HG02642 (cell line): ENCODE data around the gene NANOGP8.
"Not testable (repeated sequence)": the region's sequence is repeated elsewhere in the genome, so short reads cannot be mapped to it uniquely, and the experiment has no call there.

Experiments
- ATAC-seq: cut with Tn5 transposase; IDR thresholded peaks from one replicate; pipeline ENCODE4 v1.9.1; 2021; ENCODE audit warnings: mild to moderate bottlenecking; ENCODE audit not compliant: unreplicated experiment, poor library complexity

NANOGP8 gene, protein sequence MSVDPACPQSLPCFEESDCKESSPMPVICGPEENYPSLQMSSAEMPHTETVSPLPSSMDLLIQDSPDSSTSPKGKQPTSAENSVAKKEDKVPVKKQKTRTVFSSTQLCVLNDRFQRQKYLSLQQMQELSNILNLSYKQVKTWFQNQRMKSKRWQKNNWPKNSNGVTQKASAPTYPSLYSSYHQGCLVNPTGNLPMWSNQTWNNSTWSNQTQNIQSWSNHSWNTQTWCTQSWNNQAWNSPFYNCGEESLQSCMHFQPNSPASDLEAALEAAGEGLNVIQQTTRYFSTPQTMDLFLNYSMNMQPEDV

DNA sequence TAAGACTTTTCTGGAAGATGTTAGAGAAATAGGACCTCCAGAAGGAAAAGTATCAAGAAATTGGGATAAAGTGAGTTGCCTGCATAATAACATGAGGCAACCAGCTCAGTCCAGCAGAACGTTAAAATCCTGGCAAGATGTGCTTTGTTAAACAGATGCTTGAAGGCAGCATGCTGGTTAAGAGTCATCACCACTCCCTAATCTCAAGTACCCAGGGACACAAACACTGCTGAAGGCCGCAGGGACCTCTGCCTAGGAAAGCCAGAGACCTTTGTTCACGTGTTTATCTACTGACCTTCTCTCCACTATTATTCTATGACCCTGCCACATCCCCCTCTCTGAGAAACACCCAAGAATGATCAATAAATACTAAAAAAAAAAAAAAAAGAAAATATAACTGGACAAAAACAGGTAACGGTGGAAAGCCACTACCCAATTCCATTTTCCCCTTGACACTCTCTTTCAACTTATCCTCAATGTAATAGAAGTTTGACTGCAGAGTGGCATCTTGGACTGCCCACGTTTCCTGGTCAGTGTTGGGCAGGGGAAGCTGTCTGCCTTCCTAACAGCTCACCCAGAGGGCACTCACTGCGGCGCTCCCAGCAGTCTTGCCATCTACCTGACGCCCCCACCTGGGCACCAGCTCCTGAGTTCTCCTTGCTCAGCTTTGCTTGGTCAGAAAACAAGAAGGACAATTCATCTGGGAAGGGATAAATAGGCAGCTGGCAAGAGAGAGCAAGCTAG, at the start of gene NANOGP8:
Gene NANOGP8, minus strand, starts transcription at position 120 of the 744 bp plus-strand sequence. CDS start 185 bp downstream, outside the sequence.
- not testable (repeated sequence) for ATAC-seq

DNA sequence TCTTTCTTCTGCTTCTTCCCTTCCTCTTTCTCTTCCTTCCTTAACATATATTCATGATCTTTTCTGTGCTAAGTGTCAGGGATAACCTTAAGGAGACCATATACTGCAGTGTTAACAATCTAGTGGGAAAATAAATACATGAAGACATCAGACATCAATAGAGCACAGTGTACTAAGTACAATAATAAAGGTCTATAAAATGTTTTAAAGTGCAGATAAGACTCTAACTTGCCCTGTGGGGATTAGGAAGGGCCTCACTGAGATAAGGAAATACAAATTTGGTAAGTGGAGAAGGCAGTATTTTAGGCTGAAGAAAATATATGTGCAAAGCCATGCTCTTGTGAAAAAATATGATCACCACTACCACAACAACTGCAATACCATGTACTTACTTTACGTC, 49.2 kb upstream of the NANOGP8 start:
- no peak for ATAC-seq

DNA sequence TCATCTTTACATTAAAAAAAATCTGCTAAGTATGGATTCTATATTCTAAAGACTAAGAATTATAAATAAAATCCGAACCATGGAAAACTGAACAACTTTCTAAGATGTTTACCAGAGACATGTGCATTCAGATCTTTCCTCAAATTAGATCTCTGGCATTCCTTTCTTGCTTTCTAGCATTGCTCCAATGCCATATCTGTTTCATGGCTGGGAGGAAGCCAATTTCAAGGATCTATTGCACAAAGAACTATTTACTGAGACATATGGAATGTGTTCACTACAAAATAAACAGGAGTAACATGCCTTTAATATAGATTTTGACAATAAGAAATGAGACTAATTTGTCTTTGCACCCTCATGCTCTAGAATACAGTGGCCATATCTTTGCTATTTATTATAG, 45.1 kb upstream of the NANOGP8 start:
- no peak for ATAC-seq

DNA sequence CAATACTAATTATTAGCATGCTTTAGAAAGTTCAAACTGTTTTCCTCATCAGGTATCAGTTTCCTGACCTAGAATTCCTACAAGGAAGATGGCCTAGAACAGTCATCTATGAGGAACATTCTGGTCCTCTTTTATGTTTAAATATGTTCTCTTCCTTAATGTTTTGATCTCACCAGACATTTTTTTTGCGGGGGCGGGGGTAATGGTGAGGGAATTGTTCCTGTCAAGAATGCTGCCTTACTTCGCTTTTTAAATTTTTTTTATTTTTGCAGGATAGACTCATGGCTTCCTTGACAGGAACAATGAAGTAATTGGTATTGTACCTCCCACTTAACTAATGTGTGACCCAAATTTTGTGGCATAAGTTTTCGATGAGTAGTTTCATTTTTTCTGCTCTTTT, 44.3 kb upstream of the NANOGP8 start:
- no peak for ATAC-seq

DNA sequence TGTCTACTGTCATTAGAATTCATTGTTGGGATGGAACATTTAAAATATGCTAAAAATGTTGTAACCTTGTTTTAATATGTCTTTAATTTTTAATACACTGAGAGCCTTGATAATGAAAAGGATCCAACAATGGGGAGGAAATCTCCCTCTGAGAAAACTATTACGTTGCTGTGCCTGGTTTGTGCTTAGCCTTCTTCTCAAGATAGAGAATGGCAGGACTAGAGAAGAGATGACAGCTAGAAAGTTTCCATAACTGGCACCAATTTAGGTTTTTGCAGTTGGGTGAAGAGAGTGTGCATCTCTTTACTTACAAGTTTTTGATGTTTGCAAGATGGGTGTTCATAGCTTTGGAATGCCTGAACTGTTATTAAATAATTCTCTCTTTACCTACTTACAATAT, 42.6 kb upstream of the NANOGP8 start:
- ATAC-seq: no peak

DNA sequence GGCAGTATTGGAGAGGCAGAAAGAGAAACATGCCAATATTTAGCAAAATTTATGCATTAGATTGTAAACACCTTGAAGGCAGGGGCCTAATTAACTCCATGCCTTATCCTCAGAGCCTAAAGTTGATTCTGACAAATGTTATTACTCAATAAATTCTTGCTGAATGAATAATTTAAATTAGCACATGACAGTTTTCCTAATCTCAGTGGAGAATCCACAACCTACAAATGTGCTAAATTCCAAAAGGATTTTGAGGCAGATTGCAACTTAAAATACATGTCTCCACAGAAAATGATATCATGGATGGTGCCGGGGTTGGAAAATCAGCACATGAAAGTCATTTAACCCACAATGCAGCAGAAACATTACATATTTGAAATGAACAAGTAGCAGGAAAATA, 41.1 kb upstream of the NANOGP8 start:
- no peak for ATAC-seq

DNA sequence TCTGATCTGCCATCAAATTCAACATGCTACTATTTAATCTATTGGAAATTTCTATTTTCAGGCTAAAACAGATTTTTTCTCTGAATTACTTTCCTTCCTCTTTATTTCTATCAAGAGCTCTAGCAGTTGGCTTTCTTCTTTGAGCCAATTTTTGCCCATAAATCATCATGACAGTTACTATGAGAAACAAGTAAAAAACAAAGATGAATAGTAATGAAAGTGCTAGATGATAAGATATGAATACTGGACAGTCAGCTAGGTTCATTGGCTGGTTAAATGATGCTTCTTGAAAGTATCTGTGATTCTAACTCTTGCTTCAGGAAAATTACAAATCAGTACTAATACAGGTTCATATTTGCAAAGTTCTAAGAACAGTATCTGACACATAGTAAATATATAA, 38.6 kb upstream of the NANOGP8 start:
- no peak for ATAC-seq

DNA sequence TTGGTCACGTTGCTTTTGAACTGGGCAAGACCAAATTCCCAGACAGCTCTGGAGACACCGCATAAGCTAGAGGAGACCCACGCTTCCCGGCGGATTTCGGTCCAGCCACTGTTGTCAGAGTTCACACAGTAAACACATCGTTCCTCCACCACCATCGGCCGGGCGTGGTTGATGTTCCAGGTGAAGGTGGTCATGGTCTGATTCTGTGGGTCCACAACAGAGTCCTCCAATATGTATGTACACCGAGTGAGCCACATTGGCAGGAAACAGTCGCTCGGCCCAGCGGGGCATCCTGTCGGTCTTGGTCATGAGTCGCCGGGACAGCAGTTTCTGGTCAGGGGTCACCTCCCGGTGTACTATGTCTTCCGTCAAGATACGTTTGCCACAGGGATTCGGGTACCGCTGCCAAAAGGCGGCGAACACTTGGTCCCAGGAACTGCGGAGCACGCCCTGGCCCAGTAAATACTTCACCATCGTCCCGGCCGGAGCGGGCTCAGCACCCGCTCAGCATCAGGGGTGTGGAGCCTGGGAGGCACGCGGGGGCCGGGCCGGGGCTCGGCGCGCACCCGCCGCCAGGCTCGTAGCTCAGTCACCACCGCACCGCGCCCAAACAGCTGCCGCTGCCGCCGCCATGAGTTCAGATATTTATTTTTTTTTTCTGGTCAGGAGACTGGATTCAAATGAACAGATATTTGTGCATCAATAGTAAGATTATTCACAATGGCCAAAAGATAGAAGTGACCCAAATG, 36.7 kb upstream of the NANOGP8 start:
- ATAC-seq: no peak

DNA sequence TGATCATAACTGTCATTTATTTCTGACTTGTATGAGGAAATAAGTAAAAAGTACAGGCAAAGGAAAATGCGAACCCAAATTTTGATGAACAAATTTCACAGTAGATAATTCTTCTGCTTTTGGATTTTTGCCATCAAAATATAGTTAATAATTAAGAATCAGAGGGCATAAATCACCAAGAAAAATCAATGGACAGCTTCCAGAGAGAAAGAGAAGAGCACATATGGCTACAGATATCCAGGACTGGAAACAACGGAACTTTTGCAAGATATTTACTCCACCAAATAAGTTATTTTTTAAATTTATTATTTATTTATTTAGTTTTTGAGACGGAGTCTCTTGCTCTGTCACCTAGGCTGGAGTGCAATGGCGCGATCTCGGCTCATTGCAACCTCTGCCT, 35.1 kb upstream of the NANOGP8 start:
- no peak for ATAC-seq

DNA sequence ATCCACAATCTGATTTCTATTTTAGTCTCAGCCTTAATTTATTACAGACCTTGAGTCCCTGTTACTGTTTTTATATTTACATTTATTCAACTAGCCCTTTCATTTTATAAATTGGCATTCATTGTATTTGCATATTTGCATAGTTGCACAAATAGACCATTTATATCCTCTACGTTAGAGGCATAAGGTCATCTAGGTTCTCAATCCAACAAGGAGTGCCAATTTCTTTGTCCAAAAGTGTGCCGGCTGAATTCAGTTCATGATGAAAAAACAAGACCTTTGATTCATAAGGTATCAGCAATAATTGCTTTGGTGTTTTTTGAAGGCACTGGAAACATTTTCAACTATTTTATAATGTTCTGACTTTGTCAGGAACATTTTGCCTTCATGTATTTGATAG, 33.9 kb upstream of the NANOGP8 start:
- ATAC-seq: no peak

DNA sequence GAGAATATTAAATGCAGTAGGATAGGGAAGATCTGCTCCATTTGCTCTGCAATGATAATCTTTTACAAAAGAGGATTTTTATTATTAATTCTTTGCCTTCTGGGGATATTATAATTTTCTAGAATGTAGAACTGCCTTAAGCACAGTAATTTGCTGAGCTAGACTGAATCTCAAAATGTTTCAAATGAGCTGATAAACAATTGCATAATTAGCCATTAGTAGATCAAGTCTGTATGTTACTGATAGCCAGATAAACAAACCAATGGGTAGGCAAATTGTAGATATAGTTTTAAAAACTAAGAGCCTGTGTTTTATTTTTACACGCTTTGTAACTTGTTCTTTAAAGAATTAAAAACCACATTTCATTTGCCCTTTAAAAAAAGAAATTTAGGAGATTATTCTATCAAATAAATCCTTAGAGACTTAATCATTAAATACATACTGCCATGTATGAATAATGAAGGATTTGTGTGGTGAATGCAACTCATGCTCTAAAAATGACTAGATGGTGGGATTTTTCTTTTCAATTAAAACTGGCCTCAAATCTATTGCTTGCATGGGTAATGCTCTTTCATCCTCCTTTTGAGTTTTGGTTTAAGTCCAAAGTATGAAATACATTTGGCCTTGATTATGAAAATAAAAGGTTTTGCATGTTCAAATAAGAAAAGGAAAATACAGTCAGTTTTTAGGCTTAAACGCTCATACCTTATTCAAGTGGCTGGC, 32.6 kb upstream of the NANOGP8 start:
- ATAC-seq: no peak

DNA sequence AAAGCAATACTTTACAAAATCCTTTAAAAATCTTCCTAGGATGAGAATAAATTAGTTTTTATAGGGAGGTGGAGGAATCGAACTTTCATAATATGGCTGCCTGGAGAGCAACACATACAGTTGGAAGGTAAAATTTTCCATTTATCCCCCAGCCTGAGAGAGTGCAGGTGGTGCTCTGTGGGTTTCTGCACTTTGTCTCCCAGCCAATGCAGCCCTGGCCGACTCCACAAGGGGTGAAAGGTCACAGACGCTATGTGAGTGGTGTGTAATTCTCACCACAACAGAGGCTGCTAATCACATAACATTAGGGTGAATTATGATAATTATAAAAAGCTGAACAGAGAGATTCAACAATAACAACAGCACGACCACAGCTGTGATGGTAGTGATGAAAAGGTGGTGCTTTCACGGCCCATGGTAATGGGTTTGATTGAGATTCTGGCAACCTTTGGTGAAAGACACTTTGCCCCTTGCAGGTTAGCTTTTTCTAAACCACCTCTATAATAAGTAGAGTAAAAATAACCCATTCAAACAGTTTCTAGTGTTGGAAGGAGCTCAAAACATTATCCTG, 30.1 kb upstream of the NANOGP8 start:
- ATAC-seq: no peak

DNA sequence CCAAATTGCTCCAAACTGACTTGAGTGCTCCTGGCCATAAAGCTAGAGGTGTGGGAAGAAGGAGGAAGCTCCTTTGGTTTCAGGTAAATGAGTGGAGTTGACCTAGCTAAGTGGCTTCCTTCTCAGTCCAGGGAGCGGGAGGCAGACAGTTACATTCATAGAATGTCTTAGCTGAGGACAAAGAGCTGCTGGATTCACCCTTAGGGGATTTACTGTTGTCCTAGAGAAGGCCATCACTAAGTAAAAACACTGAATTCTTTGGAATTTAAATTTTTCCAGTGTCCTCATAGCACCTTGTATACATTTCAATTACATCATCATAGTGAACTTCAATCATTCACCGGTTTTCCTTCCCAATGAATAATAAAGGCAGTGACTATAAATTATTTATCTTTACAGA, 27.3 kb upstream of the NANOGP8 start:
- no peak for ATAC-seq

DNA sequence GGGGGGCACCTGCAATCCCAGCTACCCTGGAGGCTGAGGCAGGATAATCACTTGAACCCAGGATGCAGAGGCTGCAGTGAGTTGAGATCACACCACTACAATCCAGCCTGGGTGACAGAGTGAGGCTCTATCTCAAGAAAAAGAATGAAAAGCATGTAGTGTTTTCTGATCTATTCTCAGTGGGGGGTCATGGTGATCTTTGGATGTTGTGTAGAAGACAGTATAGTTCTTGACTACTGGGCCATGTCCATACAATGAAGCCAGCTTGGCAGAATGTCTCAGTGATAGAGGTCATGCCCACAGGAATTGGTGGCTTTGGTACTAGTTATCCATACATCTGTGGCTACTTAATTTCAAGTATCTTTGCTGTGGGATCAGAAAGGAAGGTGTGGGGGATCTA, 26.8 kb upstream of the NANOGP8 start:
- no peak for ATAC-seq

DNA sequence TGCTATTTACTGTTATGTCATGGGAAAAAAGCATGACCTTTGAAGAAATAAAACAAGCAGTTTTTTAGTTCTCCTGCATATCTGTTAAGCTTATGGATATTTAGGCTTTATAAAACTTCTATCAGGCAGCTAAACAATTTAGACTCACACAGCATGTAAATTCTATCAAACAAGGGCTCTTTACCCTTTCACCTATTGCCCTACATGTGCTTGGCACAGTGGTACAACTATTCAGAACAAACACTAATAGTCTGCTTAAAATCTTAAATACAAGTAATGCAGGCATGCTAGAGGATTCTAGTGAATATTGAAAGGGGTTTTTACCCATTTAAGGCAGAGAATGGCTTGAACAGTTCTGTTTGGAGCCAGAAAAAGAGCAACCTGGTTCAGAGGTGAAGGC, 23.4 kb upstream of the NANOGP8 start:
- no peak for ATAC-seq

DNA sequence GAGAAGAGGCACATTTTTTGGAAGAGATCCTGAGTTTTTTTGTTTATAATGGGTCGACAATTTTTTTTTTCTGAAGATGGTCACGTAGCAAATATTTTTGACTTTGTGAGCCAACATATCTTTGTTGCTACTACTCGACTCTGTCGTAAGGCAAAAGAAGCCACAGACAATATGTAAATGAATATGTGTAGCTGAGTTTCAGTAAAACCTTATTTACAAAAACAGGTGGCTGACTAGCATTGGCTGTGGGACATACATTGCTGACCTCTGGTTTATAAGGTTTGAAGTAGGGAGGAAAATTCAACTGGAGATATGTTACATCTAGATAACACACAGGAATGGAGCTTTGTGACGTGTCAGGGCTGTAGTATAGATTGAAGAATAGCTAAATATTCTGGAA, 22.5 kb upstream of the NANOGP8 start:
- ATAC-seq: no peak

DNA sequence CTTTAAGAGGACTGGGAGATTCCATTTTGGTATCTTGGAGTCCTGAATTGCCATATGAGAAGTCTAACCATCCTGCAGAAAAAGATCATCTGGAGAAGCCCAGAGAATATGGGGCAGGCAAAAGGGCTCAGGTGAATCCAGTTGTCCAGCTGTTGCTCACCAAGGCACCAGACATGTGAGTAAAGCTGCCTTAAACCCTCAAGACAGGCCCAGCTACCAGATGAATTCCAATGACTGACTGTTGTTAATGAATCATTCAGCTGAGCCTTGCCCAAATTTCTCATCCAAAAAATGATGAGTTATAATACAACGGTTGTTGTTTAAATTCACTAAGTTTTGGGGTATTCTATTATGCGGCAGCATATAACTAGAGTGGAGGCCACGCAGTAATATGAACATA, 22.0 kb upstream of the NANOGP8 start:
- ATAC-seq: no peak

DNA sequence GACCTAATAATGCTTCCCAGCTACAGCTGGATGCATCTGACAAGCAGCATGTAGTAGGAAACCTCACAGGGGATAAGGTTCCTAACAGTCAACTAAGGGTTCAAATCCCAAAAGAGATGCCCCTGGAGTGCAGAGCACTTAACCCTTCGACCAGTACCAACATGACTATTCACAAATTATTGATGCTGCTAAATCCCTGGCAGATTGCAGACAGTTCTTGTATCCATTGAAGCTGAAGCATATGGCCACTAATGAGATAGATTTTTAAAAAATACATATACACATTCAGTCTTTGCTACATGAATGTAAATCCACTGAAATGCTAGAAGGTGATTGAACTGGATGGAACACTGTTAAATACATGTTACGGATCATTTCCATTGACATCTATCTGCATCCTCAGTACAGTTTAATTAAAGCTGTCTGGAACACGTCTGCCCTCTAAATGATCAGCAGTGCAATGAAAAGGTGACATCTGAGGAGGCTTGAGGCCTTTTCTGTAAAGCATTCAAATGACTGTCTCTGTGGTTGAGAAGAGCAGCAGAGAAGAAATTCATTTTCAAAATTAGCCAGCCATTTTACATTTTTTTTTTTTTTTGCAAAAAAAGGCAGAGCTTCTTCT, 19.5 kb upstream of the NANOGP8 start:
- no peak for ATAC-seq

DNA sequence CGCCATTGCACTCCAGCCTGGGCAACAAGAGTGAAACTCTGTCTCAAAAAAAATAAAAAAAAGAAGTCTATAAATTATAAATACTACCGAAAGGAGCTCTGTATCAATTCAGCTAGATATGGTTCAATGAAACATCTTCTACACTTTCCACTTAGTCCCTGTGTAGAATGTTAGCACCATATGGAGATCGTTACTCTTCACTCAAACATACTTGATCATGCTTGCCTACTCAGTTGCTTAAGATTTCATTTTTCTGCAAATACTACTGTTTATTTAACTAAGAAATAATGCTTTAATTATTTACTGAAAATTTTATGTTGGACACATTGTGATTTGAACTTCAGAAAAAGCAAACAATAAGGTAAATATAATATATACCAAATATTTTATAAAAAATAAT, 17.1 kb upstream of the NANOGP8 start:
- no peak for ATAC-seq

DNA sequence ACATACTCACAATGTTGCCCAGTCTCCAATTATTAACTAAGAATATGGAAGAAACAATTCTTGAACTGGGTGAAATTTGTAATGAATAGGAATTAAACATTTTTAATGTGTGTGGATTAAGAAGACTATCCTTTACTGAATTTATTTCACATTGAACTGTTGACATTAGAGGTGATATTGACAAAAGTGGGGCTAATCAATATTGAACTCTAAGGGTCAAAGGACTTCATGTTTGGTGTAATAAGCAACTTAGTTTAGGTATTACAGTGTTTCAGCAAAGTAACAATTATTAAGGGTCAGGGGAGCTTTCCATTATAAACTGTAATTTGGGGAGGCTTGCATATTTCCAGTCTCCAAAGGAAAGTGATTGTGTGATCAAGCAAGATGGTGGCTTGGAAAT, 16.2 kb upstream of the NANOGP8 start:
- ATAC-seq: no peak
